ENCODE data around the gene ETV4.

The ETV4 gene

DNA sequence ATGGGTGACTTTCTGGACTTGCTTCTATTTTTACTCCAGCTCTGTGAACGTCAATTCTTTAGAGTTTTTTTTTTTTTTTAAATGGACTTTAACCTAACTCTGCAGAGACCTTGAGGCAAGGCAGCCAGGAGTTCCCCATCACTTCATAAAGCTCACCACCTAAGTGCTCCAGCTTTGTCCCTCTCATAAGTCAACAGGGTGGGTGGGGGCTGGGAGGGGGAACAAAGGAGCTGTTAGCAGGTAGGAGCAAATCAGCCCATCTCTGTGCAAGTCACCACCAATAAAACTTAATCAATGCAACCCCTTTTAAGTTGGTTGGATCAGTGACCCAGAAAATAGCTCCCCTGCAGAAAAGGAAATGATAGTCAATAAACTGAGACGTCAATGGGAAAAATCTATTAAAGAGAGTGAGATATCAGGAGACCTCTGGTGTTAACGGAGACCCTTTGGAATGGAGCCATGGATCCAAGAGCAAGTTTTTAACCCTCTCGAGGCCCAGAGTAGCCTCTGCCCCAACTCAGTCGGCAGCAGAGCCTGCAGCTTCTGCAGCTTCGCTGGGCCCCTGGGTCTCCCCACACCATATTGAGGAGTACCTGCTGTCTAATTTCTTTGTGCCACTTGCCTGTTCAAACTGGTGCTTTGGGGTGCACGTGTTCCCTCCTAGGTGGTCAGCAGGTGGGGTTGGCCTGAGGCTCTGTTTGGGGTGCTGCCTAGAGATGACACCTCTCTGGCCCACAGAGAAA is 27.6 kb upstream of the ETV4 start:
- no peak for DNase-seq (ENCODE audit: low read depth in 1 of 2, low spot score in 1 of 2)

DNA sequence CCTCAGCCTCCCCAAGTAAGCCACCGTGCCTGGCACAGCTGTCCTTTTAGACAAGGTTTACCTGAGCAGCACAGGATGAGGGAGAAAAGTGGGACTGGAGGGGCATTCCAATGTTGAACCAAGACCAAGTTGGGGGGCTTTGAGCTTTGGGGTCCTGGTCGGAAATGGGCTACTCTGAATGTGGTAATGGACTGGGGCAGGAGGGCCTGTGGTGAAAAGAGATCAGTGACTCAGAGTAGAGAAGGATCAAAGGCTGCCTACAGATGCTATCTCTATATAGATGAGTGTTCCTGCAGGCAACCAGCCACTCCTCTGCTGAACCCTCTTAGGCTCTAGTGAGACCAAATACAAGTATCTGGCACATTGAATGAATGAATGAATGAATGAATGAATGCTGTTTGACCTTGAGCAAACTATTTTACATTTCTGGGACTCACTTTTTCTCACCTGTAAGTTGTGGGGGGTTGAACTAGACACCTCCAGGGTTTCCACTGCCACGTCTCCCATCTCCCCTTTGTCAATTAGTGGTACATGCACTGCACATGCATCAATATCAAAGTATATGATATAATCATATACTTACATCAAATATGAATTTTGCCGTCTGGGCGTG is 26.3 kb upstream of the ETV4 start:
- no peak for DNase-seq (ENCODE audit: low read depth in 1 of 2, low spot score in 1 of 2)

DNA sequence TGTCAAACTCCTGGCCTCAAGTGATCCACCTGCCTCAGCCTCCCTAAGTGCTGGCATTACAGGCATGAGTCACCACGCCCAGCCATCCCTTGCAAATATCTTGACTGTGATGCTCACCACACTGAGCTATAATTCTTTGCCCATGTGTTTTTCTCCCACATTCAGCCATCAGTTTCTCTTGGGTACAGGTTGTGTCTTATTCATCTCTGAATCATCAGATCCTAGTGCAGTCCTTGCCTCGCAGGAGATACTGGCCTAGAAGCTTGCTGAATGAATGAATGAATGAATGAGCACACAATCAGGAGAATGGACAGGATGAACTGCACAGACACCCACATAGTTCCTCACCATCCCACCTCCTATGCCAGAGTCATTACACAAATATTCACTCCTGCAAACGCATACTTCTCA is 24.4 kb upstream of the ETV4 start:
- no peak for DNase-seq (ENCODE audit: low read depth in 1 of 2, low spot score in 1 of 2)

DNA sequence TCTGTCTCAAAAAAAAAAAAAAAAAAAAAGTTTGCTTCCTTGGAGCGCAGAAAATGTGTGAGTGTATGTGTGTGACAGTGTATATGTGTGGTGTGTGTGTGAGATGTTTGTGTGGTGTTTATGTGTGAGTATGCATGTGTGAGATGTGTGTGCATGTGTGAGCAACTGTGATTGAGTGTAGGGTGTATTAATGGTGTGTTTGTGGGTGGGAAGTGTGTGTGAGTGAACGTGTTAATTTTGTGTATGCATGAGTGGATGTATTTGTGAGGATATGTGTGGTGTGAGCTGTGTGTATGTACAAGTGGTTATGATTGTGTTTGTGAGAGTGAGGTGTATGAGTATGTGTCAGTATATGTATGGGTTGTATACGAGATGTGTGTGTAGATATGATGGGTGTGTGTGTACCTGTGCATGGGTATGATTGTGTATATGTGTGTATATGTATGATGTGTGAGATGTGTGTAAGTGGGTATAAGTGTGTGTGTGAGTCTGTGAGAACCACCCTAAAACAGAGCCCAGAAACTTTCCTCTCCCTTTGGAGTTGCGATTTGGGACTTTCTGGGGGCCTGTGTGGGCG is 22.5 kb upstream of the ETV4 start:
- no peak for DNase-seq (ENCODE audit: low read depth in 1 of 2, low spot score in 1 of 2)

DNA sequence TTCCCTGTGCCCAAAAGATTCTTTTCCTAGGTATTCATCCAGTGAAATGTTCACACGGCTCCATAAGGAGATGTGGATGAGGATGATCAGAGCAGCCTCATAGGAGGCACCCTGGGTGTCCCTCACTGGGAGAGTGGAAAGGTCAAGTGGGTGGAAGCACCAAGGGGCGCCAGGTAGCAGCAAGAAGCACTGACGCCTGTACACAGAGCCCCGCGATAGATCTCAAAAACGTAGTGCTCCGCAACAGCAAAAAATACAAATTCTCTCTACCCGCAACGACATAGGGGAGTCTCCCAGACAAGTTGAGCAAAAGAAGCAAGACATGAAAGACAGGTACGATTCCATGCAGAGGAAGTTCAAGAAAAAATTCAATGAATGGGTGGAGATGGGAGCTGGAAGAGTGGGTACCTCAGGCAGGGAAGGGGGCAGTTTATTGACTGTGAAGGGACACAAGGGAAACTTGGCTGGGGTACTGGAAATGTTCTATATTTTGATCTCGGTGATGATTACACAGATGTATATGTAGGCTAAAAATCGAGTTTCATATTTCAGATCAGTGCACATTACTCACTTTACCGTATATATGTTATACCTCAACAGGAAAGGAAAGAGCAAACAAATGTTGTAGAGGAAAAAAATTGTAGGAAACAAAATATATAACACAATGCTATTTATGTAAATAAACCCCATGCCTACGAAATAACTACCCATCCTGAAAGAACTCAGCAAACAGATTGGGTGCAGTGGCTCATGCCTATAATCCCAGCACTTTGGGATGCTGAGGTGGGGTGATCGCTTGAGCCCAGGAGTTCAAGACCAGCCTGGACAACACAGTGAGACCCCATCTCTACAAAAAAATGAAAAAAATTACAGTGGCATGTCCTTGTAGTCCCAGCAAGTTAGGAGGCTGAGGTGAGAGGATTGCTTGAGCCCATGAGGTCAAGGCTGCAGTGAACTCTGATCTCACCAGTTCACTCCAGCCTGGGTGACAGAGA is 17.8 kb upstream of the ETV4 start:
- DNase-seq (ENCODE audit: low read depth in 1 of 2, low spot score in 1 of 2): no peak

DNA sequence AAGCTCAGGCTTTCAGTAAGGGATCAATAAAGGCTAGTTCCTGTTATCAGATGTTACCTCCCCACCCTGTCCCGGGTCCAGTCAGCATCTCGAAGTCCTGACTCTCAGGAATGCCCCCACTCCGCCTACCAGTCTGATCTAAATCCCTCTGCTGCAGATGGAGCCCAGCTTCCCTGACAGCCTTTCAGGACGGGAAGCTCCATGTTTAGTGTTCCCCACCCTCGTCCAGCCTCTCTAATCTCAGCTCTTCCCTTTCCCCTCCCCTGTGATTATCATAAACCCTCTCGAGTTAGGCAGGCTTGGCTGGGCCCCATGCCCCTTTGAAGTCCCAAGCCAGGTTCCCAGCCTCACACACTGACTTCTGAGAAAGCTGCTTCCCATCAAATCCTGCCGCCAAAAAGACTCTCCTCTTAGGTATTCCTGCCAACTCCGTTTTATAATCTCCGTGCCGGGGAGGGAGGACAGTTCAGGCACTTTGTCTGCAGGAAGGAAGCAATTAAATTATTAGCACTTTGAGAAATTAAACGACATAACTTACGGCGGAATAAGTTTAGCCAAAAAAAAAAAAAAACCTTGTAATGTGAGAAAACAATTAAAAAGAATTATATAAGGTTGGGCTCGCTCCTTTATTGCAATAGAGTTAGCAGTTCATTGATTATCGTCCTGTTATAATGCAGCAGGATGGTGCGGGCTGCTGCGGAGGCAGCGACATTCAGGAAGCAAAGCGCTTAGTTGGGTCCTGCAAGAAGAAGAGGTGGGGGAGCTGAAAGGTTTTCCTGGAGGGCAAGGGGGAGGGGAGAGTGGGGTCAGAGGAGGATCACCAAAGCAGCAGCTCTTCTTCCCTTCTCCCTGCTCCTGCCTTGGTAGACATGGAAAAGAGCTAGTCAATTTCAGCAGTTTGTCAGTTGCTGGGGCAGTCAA is 16.8 kb upstream of the ETV4 start:
- DNase-seq (ENCODE audit: low read depth in 1 of 2, low spot score in 1 of 2): no peak

DNA sequence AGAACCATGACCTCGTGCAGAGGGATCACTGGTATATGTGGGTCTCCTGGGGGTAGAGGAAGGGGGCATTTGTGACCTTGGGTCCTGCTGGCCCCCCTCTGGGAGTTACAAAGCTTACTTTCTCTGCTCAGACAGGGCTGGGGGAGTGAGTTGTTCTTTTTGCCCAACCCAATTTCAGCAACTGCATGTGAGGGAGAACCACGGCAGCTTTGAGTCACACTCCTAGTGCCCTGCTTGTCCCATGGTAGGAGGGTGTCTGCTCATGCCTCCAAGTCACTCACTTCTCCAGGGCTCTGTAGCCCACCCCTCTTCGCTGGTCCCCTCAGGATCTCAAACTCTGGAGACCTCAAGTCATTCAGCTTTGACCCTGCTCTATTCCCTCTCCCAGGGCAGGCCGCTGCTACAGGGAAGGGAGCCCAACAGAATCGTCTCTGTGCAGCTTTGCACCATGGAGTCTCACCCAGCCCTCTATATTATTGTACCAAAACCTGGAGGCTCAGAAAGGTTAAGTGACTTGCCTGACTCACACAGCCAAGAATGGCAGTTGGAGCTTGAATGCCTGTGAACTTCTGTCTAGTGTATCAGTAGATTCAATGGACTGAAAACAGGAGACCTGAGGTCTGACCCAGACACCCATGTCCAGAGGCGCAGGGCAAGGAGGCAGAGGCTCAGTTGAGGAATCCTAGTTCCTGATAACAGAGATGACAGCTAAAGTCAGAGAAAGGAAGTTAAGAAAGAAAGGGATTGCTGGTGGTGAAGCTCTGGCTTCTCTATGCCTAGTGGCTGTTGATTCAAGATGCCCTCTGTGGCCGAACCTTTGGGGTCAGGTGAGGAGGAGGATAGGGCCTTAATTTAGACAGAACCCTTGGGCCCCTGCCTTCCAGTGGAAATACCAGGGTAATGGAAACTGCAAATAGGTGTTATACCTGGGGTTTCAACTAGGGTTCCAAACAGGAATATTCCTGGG is 14.6 kb upstream of the ETV4 start:
- no peak for DNase-seq (ENCODE audit: low read depth in 1 of 2, low spot score in 1 of 2)

- DNase-seq (ENCODE audit: low read depth in 1 of 2, low spot score in 1 of 2): no peak
Measured at GRCh38 chr17:43559161-43559816, 13.1 kb upstream of the ETV4 start.

DNA sequence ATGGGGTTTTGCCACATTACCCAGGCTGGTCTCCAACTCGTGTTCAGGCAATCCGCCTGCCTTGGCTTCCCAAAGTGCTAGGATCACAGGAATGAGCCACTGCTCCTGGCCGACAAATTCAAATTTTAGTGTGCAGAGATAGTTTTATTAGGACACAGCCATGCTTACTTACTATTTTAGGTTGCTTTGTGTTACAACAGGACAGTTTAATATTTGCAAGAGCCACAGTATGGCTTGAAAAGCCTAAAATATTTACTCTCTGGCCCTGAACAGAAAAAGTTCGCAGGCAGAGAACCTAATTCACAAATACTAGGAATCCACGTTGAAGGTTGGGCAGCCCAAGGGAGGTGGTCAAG is 12.6 kb upstream of the ETV4 start:
- DNase-seq (ENCODE audit: low read depth in 1 of 2, low spot score in 1 of 2): no peak

GRCh38 chr17:43556292-43556691 is 10.2 kb upstream of the ETV4 start:
- no peak for DNase-seq (ENCODE audit: low read depth in 1 of 2, low spot score in 1 of 2)

DNA sequence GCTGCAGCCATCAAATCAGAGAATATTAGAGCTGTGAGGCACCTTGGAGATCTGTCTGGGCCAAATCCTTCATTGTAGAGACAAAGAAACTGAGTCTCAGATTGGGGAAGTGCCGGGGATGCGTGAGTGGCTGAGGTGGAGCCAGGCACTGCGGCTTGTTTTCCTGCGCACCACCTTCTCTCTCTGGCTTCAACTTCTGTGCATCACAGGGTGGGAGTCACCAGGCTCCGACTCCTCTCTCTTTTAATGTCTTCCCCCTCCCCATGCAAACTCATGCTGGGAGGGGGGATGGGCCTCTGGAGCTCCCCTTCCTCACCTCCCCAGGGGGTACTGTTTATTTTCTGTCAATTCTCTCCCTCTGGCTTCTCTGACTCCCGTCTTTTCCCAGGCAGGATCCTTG is 8.7 kb upstream of the ETV4 start:
- DNase-seq (ENCODE audit: low read depth in 1 of 2, low spot score in 1 of 2): no peak

- no peak for DNase-seq (ENCODE audit: low read depth in 1 of 2, low spot score in 1 of 2)
Measured at GRCh38 chr17:43553573-43553972, 7.4 kb upstream of the ETV4 start.

DNA sequence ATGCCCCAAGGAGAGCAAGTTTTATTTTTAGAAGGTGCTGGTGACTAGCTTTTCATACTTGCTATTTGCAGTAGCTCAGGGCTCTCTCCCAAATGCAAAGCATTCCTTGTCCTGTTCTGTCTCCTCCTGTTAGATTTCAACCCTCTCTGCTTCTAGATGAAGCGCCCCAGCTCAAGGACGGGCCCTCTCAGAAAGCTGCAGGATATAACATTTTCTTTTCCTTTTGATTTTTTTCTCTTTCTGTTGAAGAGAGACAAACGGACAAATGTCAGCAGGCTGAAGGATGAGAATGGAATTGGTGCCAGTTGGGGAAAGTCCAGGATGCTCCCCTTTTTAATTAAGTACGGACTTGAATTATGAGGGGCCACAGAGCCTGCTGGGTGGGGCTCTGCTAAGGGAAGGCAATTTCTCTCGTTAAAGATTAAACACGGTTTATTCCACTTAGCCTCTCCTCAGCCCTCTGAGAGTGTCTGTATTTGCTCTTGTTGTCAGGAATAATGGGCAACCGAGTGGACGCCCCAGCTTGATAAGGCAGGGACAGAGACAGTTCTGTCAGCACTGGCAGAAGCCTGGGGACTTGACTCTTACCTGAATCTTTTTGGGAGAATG is 6.2 kb upstream of the ETV4 start:
- DNase-seq (ENCODE audit: low read depth in 1 of 2, low spot score in 1 of 2): no peak

DNA sequence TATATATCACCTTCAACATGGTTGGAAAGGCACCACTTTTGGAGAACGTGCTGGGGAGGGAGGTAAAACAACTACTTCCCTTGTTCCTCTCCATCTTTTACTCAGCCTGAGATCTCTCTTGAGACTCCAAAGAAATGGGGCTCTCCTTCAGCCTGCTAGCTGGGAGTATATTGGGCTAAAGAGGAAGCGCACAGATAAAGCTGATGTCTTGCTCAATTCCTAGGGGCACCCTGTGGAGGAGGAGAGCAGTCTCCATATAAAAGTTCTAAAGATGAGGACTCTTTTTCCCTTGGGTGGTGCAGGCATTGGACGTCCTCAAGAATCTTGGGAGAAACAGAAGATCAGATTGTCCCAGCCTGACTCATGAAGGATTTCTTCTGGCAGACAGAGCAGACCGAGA is 4.6 kb upstream of the ETV4 start:
- no peak for DNase-seq (ENCODE audit: low read depth in 1 of 2, low spot score in 1 of 2)

GRCh38 chr17:43549496-43549895 is 3.4 kb upstream of the ETV4 start:
- DNase-seq (ENCODE audit: low read depth in 1 of 2, low spot score in 1 of 2): no peak

DNA sequence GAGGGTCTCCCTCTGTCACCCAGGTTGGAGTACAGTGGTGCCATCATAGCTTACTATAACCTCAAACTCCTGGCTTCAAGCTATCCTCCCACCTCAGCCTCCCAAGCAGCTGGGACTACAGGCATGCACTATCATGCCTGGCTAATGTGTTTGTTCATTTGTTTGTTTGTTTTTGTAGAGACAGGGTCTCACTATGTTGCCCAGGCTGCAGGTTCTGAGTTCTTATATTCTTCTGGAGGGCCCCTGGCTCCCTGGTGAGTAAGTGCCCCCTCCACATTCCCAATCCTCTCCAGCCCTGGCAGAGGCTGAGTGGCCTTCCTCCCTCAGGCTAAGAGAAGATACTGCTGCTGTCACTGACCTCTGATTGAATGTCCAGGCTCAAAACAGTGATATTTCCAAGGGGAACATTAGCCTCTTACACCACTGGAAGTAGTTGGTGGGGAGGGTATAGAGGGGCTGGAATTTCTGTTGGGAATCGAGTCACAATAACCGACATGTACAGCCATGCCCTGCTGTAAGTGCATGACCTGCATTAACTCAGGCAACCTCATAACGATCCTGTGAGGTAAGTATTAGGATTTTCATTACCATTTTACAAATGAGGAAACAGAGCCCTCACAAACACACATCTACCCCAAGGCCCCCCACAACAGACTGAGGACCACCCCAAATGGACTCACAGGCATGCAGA is 2.7 kb upstream of the ETV4 start:
- DNase-seq (ENCODE audit: low read depth in 1 of 2, low spot score in 1 of 2): no peak

DNA sequence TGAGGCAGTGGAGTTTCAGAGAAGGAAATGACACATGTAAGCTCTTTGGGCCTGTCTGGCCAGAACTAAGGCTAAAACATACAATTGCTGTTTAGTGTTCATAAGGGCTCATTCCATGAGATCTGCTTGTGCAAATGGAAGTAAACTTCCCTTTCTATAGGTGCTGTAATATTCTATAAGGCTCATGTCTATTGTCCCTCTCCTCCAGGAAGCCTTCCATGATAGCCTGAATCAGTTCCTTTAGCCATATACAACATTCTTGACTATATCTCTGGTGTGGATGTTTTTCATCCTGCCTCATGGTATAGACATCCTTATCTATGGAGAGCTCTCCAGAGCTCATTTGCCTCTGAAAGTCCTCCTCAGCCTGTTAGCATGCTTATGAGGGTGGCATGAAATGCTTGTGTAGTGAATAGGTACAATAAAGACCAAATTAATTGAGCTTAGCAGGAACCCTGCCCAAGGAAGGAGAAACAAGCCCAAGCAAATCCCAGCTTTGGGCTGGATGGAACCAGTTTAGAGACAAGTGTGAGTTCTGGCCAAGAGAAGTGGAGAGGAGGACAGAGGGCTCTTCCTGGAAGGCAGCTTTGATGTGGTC is 1.6 kb upstream of the ETV4 start:
- no peak for DNase-seq (ENCODE audit: low read depth in 1 of 2, low spot score in 1 of 2)

DNA sequence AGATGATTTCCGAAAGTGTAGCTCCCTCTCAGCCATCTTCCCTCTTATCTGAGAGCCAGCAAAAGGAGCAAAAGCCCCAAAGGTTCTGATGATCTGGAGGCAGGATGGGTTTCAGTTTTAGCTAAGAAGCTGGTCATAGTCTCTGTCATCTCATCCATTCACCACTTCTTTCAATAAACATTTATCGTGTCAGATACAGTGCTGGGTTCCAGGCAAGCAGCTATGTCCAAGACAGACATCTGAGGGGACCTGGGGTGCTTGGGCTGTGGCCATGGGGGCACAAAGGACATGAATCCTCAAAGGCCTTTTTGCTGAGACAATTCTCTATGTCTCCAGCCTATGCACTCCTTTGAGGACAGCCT is 1.0 kb upstream of the ETV4 start:
- DNase-seq (ENCODE audit: low read depth in 1 of 2, low spot score in 1 of 2): no peak

Data from activated CD4-positive, alpha-beta T cell treated with anti-CD3 and anti-CD28 coated beads, Interleukin-2, amount 50 U/mL, for 24 hours (primary cell).